Ectodermal cell (in vitro differentiated cells): Measurements from ENCODE around the gene ARSB.

Experiments
- H3K27ac ChIP-seq: 2 replicates; pipeline ENCODE4 v1.7.0; 2013; ENCODE audit warnings: mild to moderate bottlenecking, low read depth, low read length; ENCODE audit not compliant: insufficient read depth, poor library complexity, severe bottlenecking
- H3K27me3 ChIP-seq: 2 replicates; pipeline ENCODE4 v1.7.0; 2013; ENCODE audit warnings: mild to moderate bottlenecking, low read length; ENCODE audit not compliant: insufficient read depth, control insufficient read depth, poor library complexity, severe bottlenecking
- H3K36me3 ChIP-seq: one replicate; pipeline ENCODE4 v1.7.0; 2013; ENCODE audit warnings: low read length; ENCODE audit not compliant: control insufficient read depth, insufficient read depth
- H3K4me1 ChIP-seq: one replicate; pipeline ENCODE4 v1.7.0; 2013; ENCODE audit warnings: low read length; ENCODE audit not compliant: control insufficient read depth, insufficient read depth
- H3K4me3 ChIP-seq: 2 replicates; pipeline ENCODE4 v1.7.0; 2013; ENCODE audit warnings: low read depth, low read length, control low read depth; ENCODE audit not compliant: insufficient read depth
- H3K9me3 ChIP-seq: 2 replicates; pipeline ENCODE4 v1.7.0; 2013; ENCODE audit warnings: mild to moderate bottlenecking, low read length, moderate library complexity; ENCODE audit not compliant: control insufficient read depth
- WGBS, 2 experiments: methylation state at CpG; one replicate each; pipeline ENCODE4 v1.1.7; 2013; ENCODE audit warnings: missing lambda C conversion rate in 2 of 2; 5-methylcytosine and 5-hydroxymethylcytosine counted together

The ARSB gene

DNA sequence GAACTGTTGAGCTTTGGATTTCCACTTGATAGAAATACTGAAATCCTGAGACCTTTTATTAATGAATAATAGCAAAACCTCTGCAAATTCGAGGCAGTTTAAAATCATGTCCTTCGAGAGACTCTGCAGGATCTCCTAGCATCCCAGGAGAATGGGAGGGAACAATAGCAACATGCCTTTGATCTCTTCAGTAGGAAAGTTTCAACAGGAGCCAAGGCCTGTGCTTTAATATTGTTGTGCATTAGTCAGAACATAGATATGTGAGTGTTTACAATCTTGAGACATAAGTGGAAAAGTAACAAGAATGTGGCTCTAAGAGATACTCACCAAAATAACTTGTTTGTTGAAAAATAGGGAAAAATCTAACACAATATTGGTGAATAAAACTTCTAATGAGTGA is 253.2 kb downstream of the ARSB start:
- Histone ChIP-seq H3K9me3 (no peaks in the 10 kb centered on the region), H3K4me3 (no peak overlapping the region), H3K36me3 (no peaks in the 10 kb centered on the region), H3K4me1 (peaks cover 9% of the 10 kb centered on the region), H3K27ac (no peak overlapping the region), H3K27me3 (no peaks in the 10 kb centered on the region)
- 16 to 39% methylated on average over 2 of the region's 2 CpGs for WGBS, 2 experiments

DNA sequence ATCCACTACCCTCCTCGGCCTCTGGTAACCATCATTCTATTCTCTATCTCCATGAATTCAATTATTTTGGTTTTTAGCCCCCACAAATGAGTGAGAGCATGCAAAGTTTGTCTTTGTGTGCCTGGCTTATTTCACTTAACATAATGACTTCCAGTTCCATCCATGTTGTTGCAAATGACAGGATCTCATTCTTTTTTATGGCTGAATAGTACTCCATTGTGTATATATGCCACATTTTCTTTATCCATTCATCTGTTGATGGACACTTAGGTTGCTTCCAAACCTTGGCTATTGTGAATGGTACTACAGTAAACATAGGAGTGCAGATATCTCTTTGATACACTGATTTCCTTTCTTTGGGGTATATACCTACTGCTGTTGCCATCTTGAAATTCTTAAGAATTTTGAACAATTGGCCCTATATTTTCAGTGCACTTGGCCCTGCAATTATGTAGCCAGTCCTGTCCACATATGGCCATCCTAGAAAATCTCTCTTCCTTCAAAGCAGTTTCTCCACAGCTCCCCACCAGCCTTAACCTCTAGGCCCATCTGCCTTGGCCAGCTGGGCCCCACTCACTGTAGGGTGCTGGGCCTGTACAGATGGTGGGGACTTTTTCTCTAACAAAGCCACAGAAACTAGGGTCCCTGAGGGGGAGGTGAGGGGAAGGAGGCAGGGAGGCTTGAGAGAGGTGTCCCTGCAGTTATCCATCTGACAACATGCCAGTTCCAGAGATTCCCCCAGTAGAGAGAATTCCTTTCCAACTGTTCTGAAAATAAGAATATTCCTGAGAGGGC is 254.6 kb downstream of the ARSB start:
- no peak overlapping the region for H3K27ac ChIP-seq
- WGBS, 2 experiments = 97 to 100% methylated on average over 1 of the region's 1 CpG
- H3K4me3 ChIP-seq = no peak overlapping the region
- no peaks in the 10 kb centered on the region for H3K36me3 ChIP-seq
- H3K27me3 ChIP-seq = no peaks in the 10 kb centered on the region
- H3K4me1 ChIP-seq = peaks cover 9% of the 10 kb centered on the region
- H3K9me3 ChIP-seq = no peaks in the 10 kb centered on the region

DNA sequence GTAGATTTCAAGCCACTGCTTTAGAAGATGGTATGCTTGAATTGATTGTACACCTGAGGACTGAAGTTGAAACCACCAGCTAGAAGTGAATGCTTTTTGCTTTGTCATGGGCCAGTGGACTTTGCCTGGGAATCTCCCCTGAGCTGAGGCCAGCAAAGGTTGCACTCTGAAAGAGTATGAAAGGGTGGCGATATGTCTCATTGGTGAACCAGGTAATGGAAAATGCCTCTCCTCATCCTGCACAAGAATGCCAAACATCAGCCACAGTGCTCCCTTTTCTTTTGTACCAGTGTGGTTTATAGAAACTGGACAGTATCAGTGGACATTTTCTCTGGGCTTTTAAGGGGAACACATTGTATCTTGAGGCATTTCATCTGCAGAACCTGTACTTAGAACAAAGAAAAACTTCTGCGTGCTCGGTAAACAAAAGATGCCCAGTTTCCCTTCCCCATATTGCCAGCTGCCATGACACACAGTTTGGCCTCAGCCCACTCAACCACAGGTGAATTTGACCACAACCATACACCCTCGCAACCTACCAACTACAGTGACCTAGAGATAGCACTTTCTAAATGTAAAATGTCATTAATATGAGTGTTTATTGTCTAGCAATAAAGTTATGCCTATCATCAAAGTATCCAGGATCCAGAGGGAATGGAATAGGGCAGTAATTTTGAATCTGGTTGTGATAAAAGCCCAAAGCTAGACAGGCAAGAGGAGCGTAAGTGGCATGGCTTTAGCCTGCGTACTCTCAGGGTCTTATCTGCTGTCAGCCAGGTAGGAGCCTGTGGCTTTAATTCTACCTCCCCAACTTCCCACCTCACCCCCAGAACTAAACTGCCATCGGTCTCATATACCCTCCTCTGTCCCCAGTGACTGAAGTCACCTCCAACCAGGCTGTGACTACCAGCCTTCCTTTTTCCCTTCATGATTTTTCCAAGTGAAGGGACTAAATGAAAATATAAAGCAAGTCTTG is 257.0 kb downstream of the ARSB start:
- Histone ChIP-seq H3K4me1 (peaks cover 9% of the 10 kb centered on the region), H3K36me3 (no peaks in the 10 kb centered on the region), H3K27me3 (no peaks in the 10 kb centered on the region), H3K9me3 (no peaks in the 10 kb centered on the region), H3K27ac (no peak overlapping the region), H3K4me3 (no peak overlapping the region)
- WGBS, 2 experiments = 92 to 95% methylated on average over 6 to 7 of the region's 7 CpGs
